Parathyroid adenoma (tissue), 2 donors: ENCODE data around the gene ITGB5.

Experiments used
- H2AFZ ChIP-seq: fragments of 300-600 bp; sonication (generic); one replicate; pipeline ENCODE4 v1.7.0; 2017; ENCODE audit warnings: antibody characterized with exemption, mild to moderate bottlenecking
- H3K27ac ChIP-seq: fragments of 300-600 bp; sonication (generic); one replicate; pipeline ENCODE4 v1.7.0; 2017
- H3K27me3 ChIP-seq: fragments of 300-600 bp; sonication (generic); one replicate; pipeline ENCODE4 v1.7.0; 2017; ENCODE audit warnings: low read length; ENCODE audit not compliant: control insufficient read depth, insufficient read depth
- H3K36me3 ChIP-seq: fragments of 300-600 bp; sonication (generic); one replicate; pipeline ENCODE4 v1.7.0; 2017; ENCODE audit warnings: low read length; ENCODE audit not compliant: control insufficient read depth, insufficient read depth
- H3K4me1 ChIP-seq: fragments of 300-600 bp; sonication (generic); one replicate; pipeline ENCODE4 v1.7.0; 2017; ENCODE audit warnings: control low read depth
- H3K4me2 ChIP-seq: fragments of 300-600 bp; sonication (generic); one replicate; pipeline ENCODE4 v1.7.0; 2017; ENCODE audit warnings: low read length
- H3K4me3 ChIP-seq: fragments of 300-600 bp; sonication (generic); one replicate; pipeline ENCODE4 v1.7.0; 2017; ENCODE audit warnings: low read depth, low read length
- H3K79me2 ChIP-seq: fragments of 300-600 bp; sonication (generic); one replicate; pipeline ENCODE4 v1.7.0; 2017; ENCODE audit warnings: control low read depth
- H3K9ac ChIP-seq: fragments of 300-600 bp; sonication (generic); one replicate; pipeline ENCODE4 v1.7.0; 2017; ENCODE audit warnings: mild to moderate bottlenecking
- H3K9me3 ChIP-seq: fragments of 300-600 bp; sonication (generic); one replicate; pipeline ENCODE4 v1.7.0; 2017; ENCODE audit warnings: low read length; ENCODE audit not compliant: control insufficient read depth
- CTCF ChIP-seq: fragments of 300-600 bp; sonication (generic); IDR thresholded peaks from one replicate; pipeline ENCODE4 v1.7.0; 2017; ENCODE audit warnings: antibody characterized with exemption, mild to moderate bottlenecking
- donor health status: primary hyperparathyroidism.

Gene ITGB5

GRCh38 chr3:124928333-124929202 lies 41.4 kb upstream of the ITGB5 start:
- Histone ChIP-seq H2AFZ (no peak overlapping the region), H3K4me2 (no peak overlapping the region), H3K4me3 (no peak overlapping the region), H3K27me3 (no peaks in the 10 kb centered on the region), H3K36me3 (no peaks in the 10 kb centered on the region), H3K9ac (no peak overlapping the region), H3K9me3 (no peaks in the 10 kb centered on the region), H3K79me2 (no peaks in the 10 kb centered on the region), H3K4me1 (no peaks in the 10 kb centered on the region), H3K27ac (no peak overlapping the region)
- TF ChIP-seq CTCF, result peak; percentile 63

- Histone ChIP-seq H2AFZ (no peak overlapping the region), H3K79me2 (no peaks in the 10 kb centered on the region), H3K4me3 (no peak overlapping the region), H3K9ac (no peak overlapping the region), H3K27ac (no peak overlapping the region), H3K9me3 (no peaks in the 10 kb centered on the region), H3K27me3 (no peaks in the 10 kb centered on the region), H3K36me3 (no peaks in the 10 kb centered on the region), H3K4me1 (no peaks in the 10 kb centered on the region), H3K4me2 (no peak overlapping the region)
- TF ChIP-seq CTCF, result no peak
Measured at GRCh38 chr3:124927574-124928045, 40.4 kb upstream of the ITGB5 start.

DNA sequence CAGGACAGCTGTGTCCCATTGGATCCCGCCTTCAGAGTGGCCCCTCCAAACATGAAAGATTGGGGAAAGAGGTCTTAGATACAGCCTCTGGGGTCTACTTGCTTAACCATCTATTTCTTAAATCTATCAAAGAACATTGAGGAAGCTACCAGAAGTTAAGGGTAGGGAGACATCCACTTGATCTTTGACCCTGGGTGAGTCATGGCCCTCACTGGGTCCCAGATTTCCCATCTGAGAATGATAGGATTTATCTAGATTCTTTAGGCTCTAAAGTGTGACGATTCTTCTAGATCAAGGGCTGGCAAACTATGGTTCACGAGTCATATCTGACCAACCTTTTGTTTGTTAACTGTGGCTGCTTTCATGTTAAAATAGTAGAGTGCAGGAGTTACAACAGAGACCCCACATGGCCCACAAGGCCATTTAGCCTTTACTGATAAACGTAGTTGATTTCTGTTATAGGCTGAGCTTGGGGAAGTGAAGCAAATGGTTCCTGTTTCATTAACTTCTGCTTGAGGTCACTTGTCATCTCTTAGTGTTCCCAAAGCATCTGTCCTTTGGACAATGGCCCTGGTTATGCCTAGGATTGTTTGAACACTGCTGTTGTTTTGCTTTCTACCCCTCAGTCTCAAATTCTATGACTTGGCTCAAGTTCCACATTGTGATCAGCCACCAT lies 39.4 kb upstream of the ITGB5 start:
- H3K9me3 ChIP-seq, result no peaks in the 10 kb centered on the region

GRCh38 chr3:124924741-124925140 lies 37.6 kb upstream of the ITGB5 start:
- no peak for TF ChIP-seq CTCF
- no peaks in the 10 kb centered on the region for H3K4me1 ChIP-seq
- no peaks in the 10 kb centered on the region for H3K79me2 ChIP-seq
- H2AFZ ChIP-seq, result no peak overlapping the region
- no peaks in the 10 kb centered on the region for H3K9me3 ChIP-seq
- no peak overlapping the region for H3K27ac ChIP-seq
- no peak overlapping the region for H3K4me2 ChIP-seq
- no peak overlapping the region for H3K9ac ChIP-seq
- no peak overlapping the region for H3K4me3 ChIP-seq
- H3K27me3 ChIP-seq, result no peaks in the 10 kb centered on the region
- H3K36me3 ChIP-seq, result no peaks in the 10 kb centered on the region

More for the DNA sequence above, 39.4 kb upstream of the ITGB5 start:
- Histone ChIP-seq H3K79me2 (no peaks in the 10 kb centered on the region), H3K36me3 (no peaks in the 10 kb centered on the region), H3K27me3 (no peaks in the 10 kb centered on the region), H3K4me1 (no peaks in the 10 kb centered on the region), H3K27ac (no peak overlapping the region), H2AFZ (no peak overlapping the region), H3K4me3 (no peak overlapping the region), H3K9ac (no peak overlapping the region), H3K4me2 (no peak overlapping the region)
- TF ChIP-seq CTCF, result no peak
